HepG2 (cell line): ENCODE data around the gene PROCR. TPM values are rescaled to one million over a fixed set of nuclear protein-coding genes. Genes with fewer than 3 reads are reported as not detected.

Source experiments
- ADNP ChIP-seq: sonication (generic); formaldehyde crosslinking; IDR thresholded peaks from 2 replicates; pipeline ENCODE4 v1.4.0; 2020; ENCODE audit warnings: missing genetic modification reagents
- CHD2 ChIP-seq: IDR thresholded peaks from 2 replicates; pipeline ENCODE4 v1.6.1; 2011; ENCODE audit warnings: low read depth, low read length, improper control_type of control experiment
- CREM ChIP-seq, 2 experiments: sonication (generic) in 1 of 2; formaldehyde crosslinking in 1 of 2; IDR thresholded peaks; 2 replicates each; pipeline versions ENCODE4 v1.4.0 to v1.6.1; 2016 to 2020; ENCODE audit warnings: antibody characterized with exemption in 1 of 2, mild to moderate bottlenecking in 1 of 2, missing genetic modification reagents in 1 of 2
- EP300 ChIP-seq, 3 experiments: sonication (generic) in 1 of 3; formaldehyde crosslinking in 1 of 3; IDR thresholded peaks; 2 replicates each; pipeline versions ENCODE4 v1.5.1 to v1.6.1; 2011 to 2020; ENCODE audit warnings: low read depth in 2 of 3, low read length in 2 of 3, borderline replicate concordance in 1 of 3, improper control_type of control experiment in 1 of 3, mild to moderate bottlenecking in 1 of 3, missing genetic modification reagents in 1 of 3, moderate library complexity in 1 of 3
- ETV5 ChIP-seq: IDR thresholded peaks from 2 replicates; pipeline ENCODE4 v1.6.1; 2018; ENCODE audit warnings: missing biosample characterization, missing genetic modification reagents, inconsistent platforms, borderline replicate concordance
- FOXJ3 ChIP-seq: sonication (generic); formaldehyde crosslinking; IDR thresholded peaks from 2 replicates; pipeline ENCODE4 v1.4.0; 2020; ENCODE audit warnings: missing genetic modification reagents, mild to moderate bottlenecking, borderline replicate concordance
- HINFP ChIP-seq: sonication (generic); formaldehyde crosslinking; IDR thresholded peaks from 2 replicates; pipeline ENCODE4 v1.4.0; 2020; ENCODE audit warnings: low read depth, mild to moderate bottlenecking, missing genetic modification reagents
- HOXA3 ChIP-seq: sonication (generic); formaldehyde crosslinking; IDR thresholded peaks from 2 replicates; pipeline ENCODE4 v1.5.0; 2020; ENCODE audit warnings: missing genetic modification reagents
- SALL2 ChIP-seq: sonication (generic); formaldehyde crosslinking; IDR thresholded peaks from 2 replicates; pipeline ENCODE4 v1.8.1; 2023; ENCODE audit warnings: mild to moderate bottlenecking, missing genetic modification reagents, inconsistent platforms
- YEATS2 ChIP-seq: sonication (generic); formaldehyde crosslinking; IDR thresholded peaks from 2 replicates; pipeline ENCODE4 v1.4.0; 2020; ENCODE audit warnings: missing genetic modification reagents, borderline replicate concordance
- ZMAT5 ChIP-seq: sonication (generic); formaldehyde crosslinking; IDR thresholded peaks from 2 replicates; pipeline ENCODE4 v1.5.0; 2020; ENCODE audit warnings: mild to moderate bottlenecking, low read depth, missing genetic modification reagents, borderline replicate concordance
- ZNF24 ChIP-seq: fragments of 450-650 bp; IDR thresholded peaks from 2 replicates; pipeline ENCODE4 v1.6.1; 2017; ENCODE audit warnings: antibody characterized with exemption, mild to moderate bottlenecking
- ZNF496 ChIP-seq: sonication (generic); formaldehyde crosslinking; IDR thresholded peaks from 2 replicates; pipeline ENCODE4 v1.8.1; 2023; ENCODE audit warnings: mild to moderate bottlenecking, moderate library complexity, missing genetic modification reagents; ENCODE audit not compliant: insufficient replicate concordance
- ZNF558 ChIP-seq: sonication (generic); formaldehyde crosslinking; IDR thresholded peaks from 2 replicates; pipeline ENCODE4 v1.9.0; 2022; ENCODE audit warnings: mild to moderate bottlenecking, missing genetic modification reagents, borderline replicate concordance
- ZNF572 ChIP-seq: sonication (generic); formaldehyde crosslinking; IDR thresholded peaks from 2 replicates; pipeline ENCODE4 v1.5.1; 2020; ENCODE audit warnings: mild to moderate bottlenecking, missing genetic modification reagents
- ZNF574 ChIP-seq: sonication (generic); formaldehyde crosslinking; IDR thresholded peaks from 2 replicates; pipeline ENCODE4 v1.4.0; 2020; ENCODE audit warnings: missing genetic modification reagents
- ZNF703 ChIP-seq: sonication (generic); formaldehyde crosslinking; IDR thresholded peaks from 2 replicates; pipeline ENCODE4 v1.5.1; 2020; ENCODE audit warnings: missing genetic modification reagents, mild to moderate bottlenecking, moderate library complexity, borderline replicate concordance
- ZNF775 ChIP-seq: sonication (generic); formaldehyde crosslinking; IDR thresholded peaks from 2 replicates; pipeline ENCODE4 v1.4.0; 2020; ENCODE audit warnings: missing genetic modification reagents, mild to moderate bottlenecking, moderate library complexity, borderline replicate concordance
- polyA plus RNA-seq, 8 experiments: library from polyadenylated mRNA; depleted of rRNA in 3 of 8; stranded (reverse) in 7 of 8; unstranded in 1 of 8; fragments of >200 nt; fragmentation: Illumina TruSeq in 4 of 8; extraction: Trizol in 4 of 8; gene quantifications; 2 replicates each; pipeline versions ENCODE4 v1.2.1 to v1.2.3, GENCODE V29; 2011 to 2016; ENCODE audit warnings: low read depth in 4 of 8, missing spikeins in 1 of 8, mixed read lengths in 1 of 8; ENCODE audit not compliant: insufficient read depth in 1 of 8
- total RNA-seq, 5 experiments: library from RNA; depleted of rRNA; stranded (reverse); fragments of >200 nt; fragmentation: Illumina TruSeq; extraction: Trizol; gene quantifications; 2 replicates each; pipeline ENCODE4 v1.2.3, GENCODE V29; 2016; ENCODE audit warnings: low read depth in 1 of 5
- TF ChIP-seq, protein P1 (sequence below): sonication (generic); formaldehyde crosslinking; IDR thresholded peaks from 2 replicates; pipeline ENCODE4 v1.4.0; 2020; ENCODE audit warnings: missing genetic modification reagents, mild to moderate bottlenecking, borderline replicate concordance

The PROCR gene
- total and polyA plus RNA-seq, 2 of the 13 experiments (the other 11 are each of a cell fraction or from before 2014, with no cell fraction given), result 1.4 to 1.7 TPM

DNA sequence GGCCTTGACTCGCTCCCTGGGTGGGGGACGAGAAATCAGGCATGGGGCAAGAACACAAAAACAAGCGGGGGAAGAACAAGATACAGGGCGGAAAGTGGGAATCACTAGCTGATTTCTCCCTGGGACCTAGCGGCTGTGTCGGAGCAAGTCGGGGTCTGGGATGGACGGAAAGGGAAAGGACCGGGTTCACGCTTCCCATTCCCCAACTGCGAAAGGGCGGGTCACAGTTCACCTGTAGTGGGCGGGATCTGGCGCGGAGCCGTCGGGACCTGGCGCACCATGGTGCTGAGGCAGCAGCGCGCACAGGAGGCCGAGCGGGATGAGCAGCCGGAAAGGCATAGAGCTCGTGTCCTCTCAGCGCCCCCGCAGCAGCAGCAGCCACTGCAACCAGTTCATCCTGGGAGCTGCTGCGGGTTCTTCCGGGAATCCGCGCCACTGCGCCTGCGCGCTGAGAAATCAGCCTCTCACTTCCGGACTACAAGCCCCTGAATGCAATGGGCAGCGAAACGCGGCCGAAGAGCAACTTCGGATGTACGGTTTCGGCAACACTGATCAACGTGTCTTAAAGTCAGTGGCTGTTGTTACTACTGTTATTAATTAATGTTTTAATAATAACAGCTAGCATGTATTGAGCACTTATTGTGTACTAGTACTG lies 24.8 kb upstream of the PROCR start, which contains the start of gene EDEM2 (continued):
- TF ChIP-seq ZMAT5 (CRISPR knock-in tag), result no peak
- TF ChIP-seq HOXA3, result peak; percentile 87
- peak; percentile 96 for TF ChIP-seq SALL2
- TF ChIP-seq ADNP (CRISPR knock-in tag), result no peak
- TF ChIP-seq FOXJ3 (CRISPR knock-in tag), result peak; percentile 21; the same call in 1 of the 2 replicates
- TF ChIP-seq, protein P1, sequence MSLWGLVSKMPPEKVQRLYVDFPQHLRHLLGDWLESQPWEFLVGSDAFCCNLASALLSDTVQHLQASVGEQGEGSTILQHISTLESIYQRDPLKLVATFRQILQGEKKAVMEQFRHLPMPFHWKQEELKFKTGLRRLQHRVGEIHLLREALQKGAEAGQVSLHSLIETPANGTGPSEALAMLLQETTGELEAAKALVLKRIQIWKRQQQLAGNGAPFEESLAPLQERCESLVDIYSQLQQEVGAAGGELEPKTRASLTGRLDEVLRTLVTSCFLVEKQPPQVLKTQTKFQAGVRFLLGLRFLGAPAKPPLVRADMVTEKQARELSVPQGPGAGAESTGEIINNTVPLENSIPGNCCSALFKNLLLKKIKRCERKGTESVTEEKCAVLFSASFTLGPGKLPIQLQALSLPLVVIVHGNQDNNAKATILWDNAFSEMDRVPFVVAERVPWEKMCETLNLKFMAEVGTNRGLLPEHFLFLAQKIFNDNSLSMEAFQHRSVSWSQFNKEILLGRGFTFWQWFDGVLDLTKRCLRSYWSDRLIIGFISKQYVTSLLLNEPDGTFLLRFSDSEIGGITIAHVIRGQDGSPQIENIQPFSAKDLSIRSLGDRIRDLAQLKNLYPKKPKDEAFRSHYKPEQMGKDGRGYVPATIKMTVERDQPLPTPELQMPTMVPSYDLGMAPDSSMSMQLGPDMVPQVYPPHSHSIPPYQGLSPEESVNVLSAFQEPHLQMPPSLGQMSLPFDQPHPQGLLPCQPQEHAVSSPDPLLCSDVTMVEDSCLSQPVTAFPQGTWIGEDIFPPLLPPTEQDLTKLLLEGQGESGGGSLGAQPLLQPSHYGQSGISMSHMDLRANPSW (CRISPR knock-in tag), result peak; percentile 65; the same call in 1 of the 2 replicates
- TF ChIP-seq ZNF572 (CRISPR knock-in tag), result peak; percentile 99
- TF ChIP-seq CREM (IDR thresholded peaks at IDR 0.05), result peak; percentile 95
- no peak for TF ChIP-seq CREM (CRISPR knock-in tag; IDR thresholded peaks at IDR 0.05)
- TF ChIP-seq ZNF775 (CRISPR knock-in tag), result 0 out of 2 replicates have a peak, but pooled peaks have one; percentile 60
- TF ChIP-seq ZNF574 (CRISPR knock-in tag), result peak; percentile 97
- TF ChIP-seq ZNF703, result no peak; the same call in 1 of the 2 replicates
- peak in 1 of 2 experiments; percentile 32; a peak in 1 of 4 replicates for TF ChIP-seq EP300 (IDR thresholded peaks at IDR 0.05; ENCODE audit: low read depth in 2 of 2, low read length in 2 of 2)
- no peak; the same call in 1 of the 2 replicates for TF ChIP-seq EP300 (CRISPR knock-in tag; IDR thresholded peaks at IDR 0.05; ENCODE audit: borderline replicate concordance)
- TF ChIP-seq HINFP (CRISPR knock-in tag), result peak; percentile 78
- peak; percentile 97 for TF ChIP-seq ETV5 (CRISPR knock-in tag)
- 0 out of 2 replicates have a peak, but pooled peaks have one; percentile 48 for TF ChIP-seq ZNF24
- no peak for TF ChIP-seq ZNF496 (CRISPR knock-in tag)
- TF ChIP-seq YEATS2, result peak; percentile 86; the same call in 1 of the 2 replicates
- TF ChIP-seq ZNF558 (CRISPR knock-in tag), result peak; percentile 83; the same call in 1 of the 2 replicates
- TF ChIP-seq CHD2, result peak; percentile 51; the same call in 1 of the 2 replicates
